GM23338 (cell line): Measurements from ENCODE around the gene CHODL.

Source experiments
- CREB1 ChIP-seq: fragments of 250-450 bp; sonication (Bioruptor Pico); IDR thresholded peaks from 2 replicates; pipeline ENCODE4 v1.5.0; 2020; ENCODE audit warnings: low read depth, mild to moderate bottlenecking, moderate library complexity
- CTCF ChIP-seq, 2 experiments: fragments of 200-600 bp in 1 of 2; sonication (generic) in 1 of 2; conservative IDR thresholded peaks; 2 replicates each; pipeline versions ENCODE4 v1.5.1 to v1.6.1; 2016 to 2017; ENCODE audit warnings: antibody characterized with exemption in 2 of 2, low read depth in 2 of 2, mild to moderate bottlenecking in 2 of 2, moderate library complexity in 1 of 2
- ETS1 ChIP-seq: IDR thresholded peaks from 2 replicates; pipeline ENCODE4 v1.6.1; 2016; ENCODE audit warnings: antibody characterized with exemption
- EZH2 ChIP-seq: fragments of 200-600 bp; sonication (generic); IDR thresholded peaks from one replicate; pipeline ENCODE4 v1.8.0; 2017; ENCODE audit warnings: antibody characterized with exemption, mild to moderate bottlenecking, low read depth; ENCODE audit not compliant: unreplicated experiment
- EZH2phosphoT487 ChIP-seq: fragments of 200-600 bp; sonication (generic); IDR thresholded peaks from one replicate; pipeline ENCODE4 v1.8.1; 2018; ENCODE audit warnings: antibody characterized with exemption; ENCODE audit not compliant: unreplicated experiment
- JUNB ChIP-seq: IDR thresholded peaks from one replicate; pipeline ENCODE4 v1.6.1; 2016; ENCODE audit warnings: antibody characterized with exemption; ENCODE audit not compliant: unreplicated experiment
- NANOG ChIP-seq: IDR thresholded peaks from 2 replicates; pipeline ENCODE4 v1.6.1; 2016; ENCODE audit warnings: antibody characterized with exemption, borderline replicate concordance
- POLR2AphosphoS5 ChIP-seq: IDR thresholded peaks from 2 replicates; pipeline ENCODE4 v1.6.1; 2016; ENCODE audit warnings: antibody characterized with exemption, low read depth
- REST ChIP-seq: IDR thresholded peaks from one replicate; pipeline ENCODE4 v1.6.1; 2018; ENCODE audit warnings: antibody characterized with exemption; ENCODE audit not compliant: unreplicated experiment
- STAT1 ChIP-seq: IDR thresholded peaks from one replicate; pipeline ENCODE4 v1.6.1; 2016; ENCODE audit warnings: antibody characterized with exemption; ENCODE audit not compliant: unreplicated experiment
- ZNF114 ChIP-seq: fragments of 250-450 bp; sonication (Bioruptor Pico); IDR thresholded peaks from 2 replicates; pipeline ENCODE4 v1.5.0; 2020; ENCODE audit warnings: mild to moderate bottlenecking, moderate library complexity
- ZNF331 ChIP-seq: fragments of 250-450 bp; sonication (Bioruptor Pico); IDR thresholded peaks from 2 replicates; pipeline ENCODE4 v1.5.0; 2020; ENCODE audit warnings: low read depth, mild to moderate bottlenecking, moderate library complexity

GRCh38 chr21:18218331-18218730 is 26.3 kb upstream of the CHODL start:
- no peak for TF ChIP-seq EZH2
- no peak for TF ChIP-seq CTCF (conservative IDR thresholded peaks at IDR 0.05; ENCODE audit: low read depth in 2 of 2)
- no peak for TF ChIP-seq POLR2AphosphoS5
- TF ChIP-seq ZNF331, result no peak
- no peak for TF ChIP-seq CREB1 (CRISPR knock-in tag)
- no peak for TF ChIP-seq JUNB
- TF ChIP-seq EZH2phosphoT487, result no peak
- TF ChIP-seq REST, result no peak
- TF ChIP-seq ZNF114 (CRISPR knock-in tag), result no peak
- no peak for TF ChIP-seq ETS1
- no peak for TF ChIP-seq NANOG
- no peak for TF ChIP-seq STAT1
